GM12878 (cell line): ENCODE data around the gene ZCCHC13. TPM values are rescaled to one million over a fixed set of nuclear protein-coding genes. Genes with fewer than 3 reads are reported as not detected.

Experiments used
- CTCF ChIP-seq, 3 experiments: IDR thresholded peaks in 2 of 3; conservative IDR thresholded peaks in 1 of 3; 2 replicates each; pipeline ENCODE4 v1.5.1; 2011; ENCODE audit warnings: low read depth in 3 of 3, low read length in 3 of 3, mild to moderate bottlenecking in 3 of 3, control low read depth in 2 of 3, moderate library complexity in 2 of 3, inconsistent platforms in 1 of 3, mixed read lengths in 1 of 3; ENCODE audit not compliant: control insufficient read depth in 2 of 3, insufficient read depth in 1 of 3; ENCODE audit errors: extremely low read depth in 1 of 3
- ELK1 ChIP-seq: IDR thresholded peaks from 2 replicates; pipeline ENCODE4 v1.6.1; 2012; ENCODE audit warnings: low read depth, low read length, improper control_type of control experiment
- IRF3 ChIP-seq: fragments of 450-650 bp; IDR thresholded peaks from 2 replicates; pipeline ENCODE4 v1.6.1; 2014; ENCODE audit warnings: mild to moderate bottlenecking
- MLLT1 ChIP-seq: fragments of 450-650 bp; IDR thresholded peaks from 2 replicates; pipeline ENCODE4 v1.6.1; 2016; ENCODE audit warnings: mild to moderate bottlenecking
- MYB ChIP-seq: fragments of 150-350 bp; IDR thresholded peaks from 2 replicates; pipeline ENCODE4 v1.6.1; 2014; ENCODE audit warnings: mild to moderate bottlenecking, low read depth, low read length, borderline replicate concordance
- POU2F2 ChIP-seq: IDR thresholded peaks from 3 replicates; pipeline ENCODE4 v1.6.1; 2011; ENCODE audit warnings: low read depth, mild to moderate bottlenecking, low read length, borderline replicate concordance
- RAD21 ChIP-seq: IDR thresholded peaks from 2 replicates; pipeline ENCODE4 v1.6.1; 2011; ENCODE audit warnings: mild to moderate bottlenecking, low read depth, low read length, moderate library complexity; ENCODE audit not compliant: insufficient read depth
- RELB ChIP-seq: fragments of 450-650 bp; IDR thresholded peaks from 2 replicates; pipeline ENCODE4 v1.6.1; 2017; ENCODE audit warnings: low read depth, mild to moderate bottlenecking, moderate library complexity
- SMAD5 ChIP-seq: IDR thresholded peaks from 2 replicates; pipeline ENCODE4 v1.6.1; 2016; ENCODE audit warnings: antibody characterized with exemption, low read depth
- SUPT20H ChIP-seq: IDR thresholded peaks from 2 replicates; pipeline ENCODE4 v1.6.1; 2011; ENCODE audit warnings: low read depth, mild to moderate bottlenecking, low read length, moderate library complexity, borderline replicate concordance; ENCODE audit not compliant: control insufficient read depth
- ZSCAN29 ChIP-seq: fragments of 450-650 bp; IDR thresholded peaks from 2 replicates; pipeline ENCODE4 v1.6.1; 2017; ENCODE audit warnings: mild to moderate bottlenecking, moderate library complexity
- ZZZ3 ChIP-seq: IDR thresholded peaks from 2 replicates; pipeline ENCODE4 v1.6.1; 2011; ENCODE audit warnings: low read depth; ENCODE audit not compliant: control insufficient read depth, insufficient read length
- polyA plus RNA-seq, 11 experiments: library from polyadenylated mRNA; depleted of rRNA in 4 of 11; unstranded in 6 of 11; stranded (reverse) in 5 of 11; fragments of >200 nt; fragmentation: Nextera tagmentation in 4 of 11; fragmentation: Illumina TruSeq in 1 of 11; extraction: Ambion mirVana in 4 of 11; extraction: Trizol in 1 of 11; gene quantifications; 1 replicate in 1 of 11; 2 replicates in 10 of 11; pipeline versions ENCODE4 v1.2.1 to v1.2.3, GENCODE V29; 2011 to 2016; ENCODE audit warnings: inconsistent platforms in 2 of 11, missing spikeins in 2 of 11, low read depth in 1 of 11
- total RNA-seq, 4 experiments: library from RNA; depleted of rRNA in 3 of 4; stranded (reverse); fragments of >200 nt in 3 of 4; fragmentation: Illumina TruSeq in 1 of 4; extraction: Trizol in 1 of 4; gene quantifications; 2 replicates each; pipeline versions ENCODE4 v1.2.1 to v1.2.3, GENCODE V29; 2013 to 2021

The ZCCHC13 gene
- total and polyA plus RNA-seq, 10 of the 15 experiments (the other 5 are each of a cell fraction or from before 2014, with no cell fraction given) = not detected

- TF ChIP-seq POU2F2 (no peak; the same call in 2 of the 3 replicates), RELB (no peak), SMAD5 (no peak), ELK1 (no peak), SUPT20H (no peak), MLLT1 (peak; percentile 62), IRF3 (no peak), MYB (no peak), ZZZ3 (no peak), CTCF (IDR thresholded peaks at IDR 0.05 in 2 of 3, conservative IDR thresholded peaks at IDR 0.05 in 1 of 3; ENCODE audit: control insufficient read depth in 2 of 3, extremely low read depth in 1 of 3, insufficient read depth in 1 of 3, low read depth in 3 of 3, low read length in 3 of 3) (peak in 2 of 3 experiments; percentile 16 to 50; a peak in 2 of 6 replicates), RAD21 (peak; percentile 17; the same call in 1 of the 2 replicates), ZSCAN29 (no peak)
Measured at GRCh38 chrX:74291964-74292807, 11.8 kb upstream of the ZCCHC13 start (continued).
